ENCODE measurements around the gene GPN1. TPM values are rescaled to one million over a fixed set of nuclear protein-coding genes. Genes with fewer than 3 reads are reported as not detected.

The GPN1 gene
- total and polyA plus RNA-seq, 2 experiments from 2014 or later = 23.7 to 40.3 TPM

GRCh38 chr2:27645197-27645596, 16.3 kb downstream of the GPN1 start:
- Histone ChIP-seq H2AFZ (no peak overlapping the region), H3K36me3 (ENCODE audit: insufficient read depth) (peaks cover 26% of the 10 kb centered on the region), H3K79me2 (replicated peaks; ENCODE audit: insufficient read depth) (no peaks in the 10 kb centered on the region), H3K9me2 (ENCODE audit: insufficient read depth) (no peaks in the 10 kb centered on the region), H4K20me1 (replicated peaks; ENCODE audit: insufficient read depth) (0 out of 2 replicates have a peak, but pooled peaks cover 5% of the 10 kb centered on the region), H3K27me3 (ENCODE audit: insufficient read depth) (no peaks in the 10 kb centered on the region), H3K4me2 (no peak overlapping the region), H3K4me3 (no peak overlapping the region), H3K27ac (ENCODE audit: low read depth) (no peak overlapping the region), H3K4me1 (ENCODE audit: insufficient read depth) (no peaks in the 10 kb centered on the region), H3F3A (replicated peaks; ENCODE audit: low read depth) (no peaks in the 10 kb centered on the region)
- Mint-ChIP-seq H3K27me3 (ENCODE audit: insufficient read depth, low read depth, poor library complexity) (peaks cover 2% of the 10 kb centered on the region), H3K9me3 (no peaks in the 10 kb centered on the region), H3K4me1 (no peaks in the 10 kb centered on the region), H3K36me3 (ENCODE audit: low read depth) (peaks cover 35% of the 10 kb centered on the region; the same call in 2 of the 3 replicates), H3K27ac (no peak overlapping the region), H3K4me3 (no peak overlapping the region)
- DNase-seq (ENCODE audit: low spot score) = no peak
- TF ChIP-seq STAT1 (IDR thresholded peaks at IDR 0.05; ENCODE audit: unreplicated experiment) = no peak
- TF ChIP-seq REST (IDR thresholded peaks at IDR 0.05; ENCODE audit: unreplicated experiment) = no peak
- TF ChIP-seq, protein P1, sequence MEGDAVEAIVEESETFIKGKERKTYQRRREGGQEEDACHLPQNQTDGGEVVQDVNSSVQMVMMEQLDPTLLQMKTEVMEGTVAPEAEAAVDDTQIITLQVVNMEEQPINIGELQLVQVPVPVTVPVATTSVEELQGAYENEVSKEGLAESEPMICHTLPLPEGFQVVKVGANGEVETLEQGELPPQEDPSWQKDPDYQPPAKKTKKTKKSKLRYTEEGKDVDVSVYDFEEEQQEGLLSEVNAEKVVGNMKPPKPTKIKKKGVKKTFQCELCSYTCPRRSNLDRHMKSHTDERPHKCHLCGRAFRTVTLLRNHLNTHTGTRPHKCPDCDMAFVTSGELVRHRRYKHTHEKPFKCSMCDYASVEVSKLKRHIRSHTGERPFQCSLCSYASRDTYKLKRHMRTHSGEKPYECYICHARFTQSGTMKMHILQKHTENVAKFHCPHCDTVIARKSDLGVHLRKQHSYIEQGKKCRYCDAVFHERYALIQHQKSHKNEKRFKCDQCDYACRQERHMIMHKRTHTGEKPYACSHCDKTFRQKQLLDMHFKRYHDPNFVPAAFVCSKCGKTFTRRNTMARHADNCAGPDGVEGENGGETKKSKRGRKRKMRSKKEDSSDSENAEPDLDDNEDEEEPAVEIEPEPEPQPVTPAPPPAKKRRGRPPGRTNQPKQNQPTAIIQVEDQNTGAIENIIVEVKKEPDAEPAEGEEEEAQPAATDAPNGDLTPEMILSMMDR (conservative IDR thresholded peaks at IDR 0.05; ENCODE audit: low read depth in 2 of 2) = no peak
- TF ChIP-seq EZH2phosphoT487 (IDR thresholded peaks at IDR 0.05; ENCODE audit: unreplicated experiment) = no peak
- TF ChIP-seq ZNF114 (CRISPR knock-in tag; IDR thresholded peaks at IDR 0.05) = no peak
- TF ChIP-seq ETS1 (IDR thresholded peaks at IDR 0.05) = no peak
- TF ChIP-seq EZH2 (IDR thresholded peaks at IDR 0.05; ENCODE audit: low read depth, unreplicated experiment) = no peak
- no peak for TF ChIP-seq POLR2AphosphoS5 (IDR thresholded peaks at IDR 0.05; ENCODE audit: low read depth)
- no peak for TF ChIP-seq NANOG (IDR thresholded peaks at IDR 0.05; ENCODE audit: borderline replicate concordance)
- TF ChIP-seq ZNF331 (CRISPR knock-in tag; IDR thresholded peaks at IDR 0.05; ENCODE audit: low read depth) = no peak
- TF ChIP-seq JUNB (IDR thresholded peaks at IDR 0.05; ENCODE audit: unreplicated experiment) = no peak
- no peak for TF ChIP-seq ZNF462 (CRISPR knock-in tag; IDR thresholded peaks at IDR 0.05)
- no peak for TF ChIP-seq CREB1 (CRISPR knock-in tag; IDR thresholded peaks at IDR 0.05; ENCODE audit: low read depth)
- no peak for ATAC-seq

All from GM23338 (cell line).